ENCODE measurements around the gene MIPOL1. TPM values are rescaled to one million over a fixed set of nuclear protein-coding genes. Genes with fewer than 3 reads are reported as not detected.

Gene MIPOL1
- total and polyA plus RNA-seq, 2 of the 13 experiments (the other 11 are each of a cell fraction or from before 2014, with no cell fraction given) = 8.6 to 34.2 TPM

GRCh38 chr14:37587881-37588666, 390.3 kb downstream of the MIPOL1 start (continued):
- TF ChIP-seq ZBED4 (CRISPR knock-in tag; IDR thresholded peaks at IDR 0.05; ENCODE audit: borderline replicate concordance) = peak; percentile 11; the same call in 1 of the 2 replicates
- no peak for TF ChIP-seq ZNF549 (CRISPR knock-in tag; IDR thresholded peaks at IDR 0.05)
- peak; percentile 74; the same call in 1 of the 2 replicates for TF ChIP-seq GATAD2A (CRISPR knock-in tag; IDR thresholded peaks at IDR 0.05)
- TF ChIP-seq ZNF224 (CRISPR knock-in tag; IDR thresholded peaks at IDR 0.05) = no peak
- 0 out of 2 replicates have a peak, but pooled peaks have one; percentile 87 for TF ChIP-seq ZNF44 (CRISPR knock-in tag; IDR thresholded peaks at IDR 0.05)
- TF ChIP-seq SALL1 (CRISPR knock-in tag; IDR thresholded peaks at IDR 0.05) = peak; percentile 94
- no peak for TF ChIP-seq ATAD3A (CRISPR knock-in tag; IDR thresholded peaks at IDR 0.05)
- peak; percentile 66 for TF ChIP-seq ARID5B (CRISPR knock-in tag; IDR thresholded peaks at IDR 0.05)
- peak; percentile 54 for TF ChIP-seq ERF (CRISPR knock-in tag; IDR thresholded peaks at IDR 0.05)
- no peak for TF ChIP-seq ZNF180 (CRISPR knock-in tag; IDR thresholded peaks at IDR 0.05; ENCODE audit: borderline replicate concordance, low read depth)
- no peak for TF ChIP-seq ZBTB1 (CRISPR knock-in tag; IDR thresholded peaks at IDR 0.05; ENCODE audit: borderline replicate concordance)
- no peak for TF ChIP-seq TGIF2 (CRISPR knock-in tag; IDR thresholded peaks at IDR 0.05)
- no peak for TF ChIP-seq NR2C2 (CRISPR knock-in tag; IDR thresholded peaks at IDR 0.05; ENCODE audit: borderline replicate concordance)
- no peak for TF ChIP-seq SP5 (CRISPR knock-in tag; IDR thresholded peaks at IDR 0.05; ENCODE audit: borderline replicate concordance, low read depth)
- no peak for TF ChIP-seq CENPT (CRISPR knock-in tag; IDR thresholded peaks at IDR 0.05; ENCODE audit: low read depth)
- peak; percentile 35; the same call in 1 of the 2 replicates for TF ChIP-seq TFDP1 (CRISPR knock-in tag; IDR thresholded peaks at IDR 0.05; ENCODE audit: borderline replicate concordance)
- TF ChIP-seq CHD2 (IDR thresholded peaks at IDR 0.05; ENCODE audit: low read depth, low read length) = no peak
- peak; percentile 80 for TF ChIP-seq SMAD3 (CRISPR knock-in tag; IDR thresholded peaks at IDR 0.05)
- 0 out of 2 replicates have a peak, but pooled peaks have one; percentile 75 for TF ChIP-seq GLMP (CRISPR knock-in tag; IDR thresholded peaks at IDR 0.05; ENCODE audit: borderline replicate concordance)
- no peak for TF ChIP-seq MBNL3 (CRISPR knock-in tag; conservative IDR thresholded peaks at IDR 0.05)
- TF ChIP-seq TAF1 (CRISPR knock-in tag; IDR thresholded peaks at IDR 0.05) = peak; percentile 60
